Endothelial cell of umbilical vein (primary cell): ENCODE data around the gene SRM. TPM values are rescaled to one million over a fixed set of nuclear protein-coding genes. Genes with fewer than 3 reads are reported as not detected.

ENCODE experiments used
- BruUV-seq: library from RNA; stranded (reverse); fragments of 400-500 nt; replicated peaks from 2 replicates; lab custom pipeline; 2021; lab: Mats Ljungman, UMichigan
- CTCF ChIA-PET: fragments of 300-600, 350-600 bp; sonication (Branson Sonifier 250); formaldehyde crosslinking; loops from one replicate; lab custom pipeline; 2021; ENCODE audit warnings: antibody characterized with exemption, inconsistent platforms; lab: Charles Lee
- POLR2A ChIA-PET: fragments of 300-600, 350-600 bp; sonication (Branson Sonifier 250); formaldehyde crosslinking; loops from one replicate; lab custom pipeline; 2021; ENCODE audit warnings: antibody characterized with exemption, inconsistent platforms; lab: Charles Lee
- DNase-seq: peaks from one replicate; pipeline ENCODE4 v3.0.0-alpha.2; 2011; ENCODE audit warnings: low read depth, low spot score
- FAIRE-seq: peaks from 2 replicates; lab custom pipeline; 2011; peaks lifted over from hg19 to GRCh38; lab: Jason Lieb, UNC
- H2AFZ ChIP-seq: 2 replicates; pipeline ENCODE4 v1.6.0; 2012; ENCODE audit warnings: low read depth, low read length, control low read depth, inconsistent platforms
- H3K27ac ChIP-seq: 2 replicates; pipeline ENCODE4 v1.5.1; 2011; ENCODE audit warnings: low read depth, mild to moderate bottlenecking, control low read depth, low read length, moderate library complexity; ENCODE audit not compliant: insufficient read depth
- H3K27me3 ChIP-seq, 2 experiments: 2 replicates each; pipeline versions ENCODE4 v1.6.0 to v1.6.1; 2011; ENCODE audit warnings: low read length in 2 of 2, mixed read lengths in 1 of 2; ENCODE audit not compliant: control insufficient read depth in 2 of 2, insufficient read depth in 2 of 2
- H3K36me3 ChIP-seq, 2 experiments: 2 replicates in 1 of 2; 3 replicates in 1 of 2; pipeline ENCODE4 v1.5.1; 2011; ENCODE audit warnings: low read length in 2 of 2, mild to moderate bottlenecking in 1 of 2, moderate library complexity in 1 of 2; ENCODE audit not compliant: control insufficient read depth in 2 of 2, insufficient read depth in 2 of 2; ENCODE audit errors: extremely low read depth in 1 of 2
- H3K4me1 ChIP-seq: 3 replicates; pipeline ENCODE4 v1.5.1; 2011; ENCODE audit warnings: mild to moderate bottlenecking, low read length; ENCODE audit not compliant: control insufficient read depth, insufficient read depth; ENCODE audit errors: extremely low read depth
- H3K4me2 ChIP-seq: 2 replicates; pipeline ENCODE4 v1.6.1; 2011; ENCODE audit warnings: low read length, control low read depth, mixed read lengths; ENCODE audit not compliant: insufficient read depth
- H3K4me3 ChIP-seq, 3 experiments: fragments of 200-600 bp in 1 of 3; sonication (generic), shearing (Covaris generic) in 1 of 3; replicated peaks in 1 of 3; 2 replicates each; pipeline ENCODE4 v1.5.1; 2011 to 2016; ENCODE audit warnings: control low read depth in 3 of 3, low read length in 3 of 3, mild to moderate bottlenecking in 2 of 3, inconsistent platforms in 1 of 3, low read depth in 1 of 3, moderate library complexity in 1 of 3; ENCODE audit not compliant: insufficient read depth in 1 of 3
- H3K79me2 ChIP-seq: 2 replicates; pipeline ENCODE4 v1.6.0; 2012; ENCODE audit warnings: low read length, inconsistent platforms; ENCODE audit not compliant: control insufficient read depth, insufficient read depth
- H3K9ac ChIP-seq: replicated peaks from 2 replicates; pipeline ENCODE3; 2011; ENCODE audit warnings: low read length, control low read depth; ENCODE audit not compliant: insufficient read depth; ENCODE audit errors: extremely low read depth
- H3K9me1 ChIP-seq: replicated peaks from 3 replicates; pipeline ENCODE4 v1.6.0; 2011; ENCODE audit warnings: mild to moderate bottlenecking, low read length; ENCODE audit not compliant: control insufficient read depth, insufficient read depth; ENCODE audit errors: extremely low read depth
- H3K9me3 ChIP-seq: replicated peaks from 2 replicates; pipeline ENCODE4 v1.5.1; 2012; ENCODE audit warnings: low read length, inconsistent platforms; ENCODE audit not compliant: control insufficient read depth, insufficient read depth
- H4K20me1 ChIP-seq: replicated peaks from 2 replicates; pipeline ENCODE3; 2011; ENCODE audit warnings: mild to moderate bottlenecking, low read length; ENCODE audit not compliant: control insufficient read depth, insufficient read depth; ENCODE audit errors: extremely low read depth
- EZH2 ChIP-seq: IDR thresholded peaks from 2 replicates; pipeline ENCODE4 v1.6.1; 2012; ENCODE audit warnings: borderline replicate concordance, low read depth, mild to moderate bottlenecking, moderate library complexity, low read length, inconsistent platforms; ENCODE audit not compliant: severe bottlenecking
- FOS ChIP-seq: IDR thresholded peaks from 2 replicates; pipeline ENCODE4 v1.6.1; 2011; ENCODE audit warnings: mild to moderate bottlenecking, low read length, moderate library complexity, borderline replicate concordance; ENCODE audit not compliant: insufficient read depth
- GATA2 ChIP-seq: IDR thresholded peaks from 2 replicates; pipeline ENCODE4 v1.7.0; 2011; ENCODE audit warnings: low read depth, mild to moderate bottlenecking, moderate library complexity, mixed read lengths, low read length; ENCODE audit not compliant: insufficient read length, insufficient read depth
- JUN ChIP-seq: IDR thresholded peaks from 2 replicates; pipeline ENCODE4 v1.6.1; 2011; ENCODE audit warnings: borderline replicate concordance, low read depth; ENCODE audit not compliant: insufficient read length, insufficient read depth
- MYC ChIP-seq: IDR thresholded peaks from one replicate; pipeline ENCODE4 v1.6.1; 2011; ENCODE audit warnings: mild to moderate bottlenecking, low read depth, low read length
- POLR2A ChIP-seq: IDR thresholded peaks from 2 replicates; pipeline ENCODE4 v1.6.1; 2012; ENCODE audit warnings: low read depth, mild to moderate bottlenecking, control low read depth, low read length
- POLR2AphosphoS5 ChIP-seq: IDR thresholded peaks from 2 replicates; pipeline ENCODE4 v1.6.1; 2012; ENCODE audit warnings: low read depth, mild to moderate bottlenecking, control low read depth, low read length, moderate library complexity; ENCODE audit not compliant: insufficient read depth
- dilution Hi-C: fragments of 300-500 bp; cut with MboI; formaldehyde crosslinking; loops from one replicate; pipeline ENCODE4 v1.15.0; 2019; ENCODE audit warnings: low sequenced_read_pairs; ENCODE audit not compliant: extremely low pct_ligation_motif_present
- intact Hi-C: fragments of 100-400 bp; cut with micrococcal nuclease; formaldehyde crosslinking; loops from one replicate; pipeline ENCODE4 v1.10.0; 2022
- polyA plus RNA-seq, 4 experiments: library from polyadenylated mRNA; depleted of rRNA in 3 of 4; stranded (reverse) in 3 of 4; unstranded in 1 of 4; fragments of >200 nt; gene quantifications; 2 replicates each; pipeline versions ENCODE4 v1.2.1 to v1.2.3, GENCODE V29; 2011 to 2012; ENCODE audit warnings: missing spikeins in 1 of 4
- total RNA-seq: library from RNA; stranded (reverse); gene quantifications from 2 replicates; pipeline ENCODE4 v1.2.3, GENCODE V29; 2021
- TF ChIP-seq, protein P1 (sequence below), 2 donors: IDR thresholded peaks; 1 replicate in 1 of 2; 2 replicates in 1 of 2; pipeline ENCODE4 v1.5.1; 2011; ENCODE audit warnings: low read length in 2 of 2, mild to moderate bottlenecking in 2 of 2, moderate library complexity in 2 of 2, control low read depth in 1 of 2, inconsistent platforms in 1 of 2, low read depth in 1 of 2; ENCODE audit not compliant: insufficient read depth in 1 of 2; ENCODE audit errors: extremely low read depth in 1 of 2
- TF ChIP-seq, protein P2 (sequence below): IDR thresholded peaks from 2 replicates; pipeline ENCODE4 v1.6.1; 2011; ENCODE audit not compliant: insufficient read depth, insufficient read length

Gene SRM
- total and polyA plus RNA-seq, 2 donors (not counting 3 experiments of a cell fraction or from before 2014, with no cell fraction given), result 81.3 to 172 TPM

DNA sequence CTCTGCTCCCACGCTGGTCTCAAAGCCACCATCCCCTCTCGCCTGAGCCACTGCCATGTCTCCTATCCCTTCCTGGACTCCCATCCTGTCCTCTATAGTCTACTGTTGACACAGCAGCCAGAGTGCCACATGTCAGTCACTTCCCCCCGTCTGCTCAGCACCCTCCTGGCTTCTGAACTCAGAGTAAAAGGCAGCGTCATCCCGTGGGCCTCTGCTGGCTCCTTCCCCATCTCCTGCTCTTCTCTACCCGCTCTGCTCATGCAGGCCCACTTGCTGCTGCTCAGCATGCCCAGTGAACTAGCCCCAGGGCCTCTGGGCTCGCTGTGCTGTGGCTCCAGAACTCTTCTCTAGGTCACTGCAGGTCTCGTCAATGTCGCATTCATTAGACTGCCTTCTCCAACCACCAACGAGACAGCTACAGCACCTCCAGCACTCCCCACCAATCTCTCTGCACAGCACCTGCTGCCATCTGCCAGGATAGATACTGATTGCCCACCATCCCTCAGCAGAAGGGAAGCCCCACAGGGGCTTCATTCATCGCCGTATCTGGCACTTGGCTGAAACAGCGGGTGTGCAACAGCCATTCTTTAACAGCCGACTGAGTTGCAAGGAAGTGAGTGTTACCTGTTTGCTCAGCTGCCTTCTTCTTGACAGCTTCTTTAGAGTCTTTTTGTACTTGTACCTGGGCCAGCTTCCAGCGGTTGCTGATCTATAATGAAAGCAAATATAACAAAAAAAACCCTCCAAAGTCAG is 11.8 kb upstream of the SRM start:
- no peak overlapping the region for H2AFZ ChIP-seq
- CTCF ChIA-PET, result interaction anchor here (1.0 to 2.0 kb wide), 2 partner anchors 17 to 34 kb away, joined by 3 to 10 read pairs; no protein-coding TSS in a partner anchor

DNA sequence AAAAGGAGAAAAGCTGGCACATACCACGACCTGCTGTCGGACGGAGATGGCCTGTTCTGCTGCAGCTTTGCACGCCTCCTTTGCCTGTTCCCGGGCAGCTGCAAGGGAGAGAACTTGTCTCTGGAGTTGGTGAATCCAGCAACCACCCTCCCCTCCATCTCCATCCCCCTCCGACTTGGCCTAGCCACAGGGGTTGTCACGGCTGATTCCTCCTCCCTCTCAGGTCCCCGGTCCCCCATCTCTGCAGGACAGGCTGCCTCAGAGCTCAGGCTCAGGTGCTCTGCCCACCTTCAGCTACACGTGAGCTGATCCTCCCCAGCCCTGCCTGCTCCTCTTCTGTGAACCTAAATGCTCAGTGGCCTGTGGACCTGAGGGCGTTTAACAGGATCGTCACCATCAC is 11.1 kb upstream of the SRM start:
- Histone ChIP-seq H3K9ac (no peak overlapping the region), H3K4me3 (no peak overlapping the region), H2AFZ (no peak overlapping the region), H3K9me3 (no peaks in the 10 kb centered on the region), H3K4me1 (no peaks in the 10 kb centered on the region), H3K9me1 (no peaks in the 10 kb centered on the region), H3K79me2 (no peaks in the 10 kb centered on the region), H3K27ac (no peak overlapping the region), H3K4me2 (no peak overlapping the region), H4K20me1 (no peaks in the 10 kb centered on the region), H3K27me3 (no peaks in the 10 kb centered on the region), H3K36me3 (peaks cover 35 to 62% of the 10 kb centered on the region in 2 experiments)
- CTCF ChIA-PET, result interaction anchor here (0.9 to 2.0 kb wide), 3 partner anchors 11 to 33 kb away, joined by 3 to 10 read pairs (median 3); partner anchors contain the start of gene SRM
- no peak for TF ChIP-seq POLR2A
- TF ChIP-seq, protein P1, sequence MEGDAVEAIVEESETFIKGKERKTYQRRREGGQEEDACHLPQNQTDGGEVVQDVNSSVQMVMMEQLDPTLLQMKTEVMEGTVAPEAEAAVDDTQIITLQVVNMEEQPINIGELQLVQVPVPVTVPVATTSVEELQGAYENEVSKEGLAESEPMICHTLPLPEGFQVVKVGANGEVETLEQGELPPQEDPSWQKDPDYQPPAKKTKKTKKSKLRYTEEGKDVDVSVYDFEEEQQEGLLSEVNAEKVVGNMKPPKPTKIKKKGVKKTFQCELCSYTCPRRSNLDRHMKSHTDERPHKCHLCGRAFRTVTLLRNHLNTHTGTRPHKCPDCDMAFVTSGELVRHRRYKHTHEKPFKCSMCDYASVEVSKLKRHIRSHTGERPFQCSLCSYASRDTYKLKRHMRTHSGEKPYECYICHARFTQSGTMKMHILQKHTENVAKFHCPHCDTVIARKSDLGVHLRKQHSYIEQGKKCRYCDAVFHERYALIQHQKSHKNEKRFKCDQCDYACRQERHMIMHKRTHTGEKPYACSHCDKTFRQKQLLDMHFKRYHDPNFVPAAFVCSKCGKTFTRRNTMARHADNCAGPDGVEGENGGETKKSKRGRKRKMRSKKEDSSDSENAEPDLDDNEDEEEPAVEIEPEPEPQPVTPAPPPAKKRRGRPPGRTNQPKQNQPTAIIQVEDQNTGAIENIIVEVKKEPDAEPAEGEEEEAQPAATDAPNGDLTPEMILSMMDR (IDR thresholded peaks at IDR 0.05; ENCODE audit: extremely low read depth in 1 of 2, insufficient read depth in 1 of 2, low read depth in 1 of 2, low read length in 2 of 2), result no peak
- no peak for TF ChIP-seq FOS
- no peak for TF ChIP-seq JUN
- no peak for TF ChIP-seq GATA2
- TF ChIP-seq, protein P2, sequence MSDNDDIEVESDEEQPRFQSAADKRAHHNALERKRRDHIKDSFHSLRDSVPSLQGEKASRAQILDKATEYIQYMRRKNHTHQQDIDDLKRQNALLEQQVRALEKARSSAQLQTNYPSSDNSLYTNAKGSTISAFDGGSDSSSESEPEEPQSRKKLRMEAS, result no peak
- TF ChIP-seq POLR2AphosphoS5, result no peak
- TF ChIP-seq EZH2, result no peak
- no peak for TF ChIP-seq MYC
- no TSS peak for BruUV-seq
- intact Hi-C loops (no loop called here), dilution Hi-C loops (no loop called here)
- no peak for DNase-seq
- no peak for FAIRE-seq
- POLR2A ChIA-PET, result no interaction called here

More for the DNA sequence above, 11.8 kb upstream of the SRM start:
- H3K9ac ChIP-seq, result no peak overlapping the region
- H3K36me3 ChIP-seq, result peaks cover 37 to 62% of the 10 kb centered on the region in 2 experiments
- H3K27me3 ChIP-seq, result no peaks in the 10 kb centered on the region
- no peaks in the 10 kb centered on the region for H4K20me1 ChIP-seq
- FAIRE-seq, result no peak
- POLR2A ChIA-PET, result no interaction called here
- no peaks in the 10 kb centered on the region for H3K79me2 ChIP-seq
- no peak for DNase-seq
- no TSS peak for BruUV-seq
- no peaks in the 10 kb centered on the region for H3K9me3 ChIP-seq
- H3K27ac ChIP-seq, result no peak overlapping the region
- no peaks in the 10 kb centered on the region for H3K4me1 ChIP-seq
- H3K9me1 ChIP-seq, result no peaks in the 10 kb centered on the region
- H3K4me2 ChIP-seq, result no peak overlapping the region
- TF ChIP-seq FOS (no peak), POLR2AphosphoS5 (no peak)
- TF ChIP-seq, protein P2, result no peak
- dilution Hi-C loops, result no loop called here
- no peak overlapping the region for H3K4me3 ChIP-seq
- intact Hi-C loops, result no loop called here
